T-helper 22 cell (primary cell): ENCODE measurements around the gene SLC6A18.
"Not testable (repeated sequence)": the region's sequence is repeated elsewhere in the genome, so short reads cannot be mapped to it uniquely, and the experiment has no call there.

Experiments used
- DNase-seq: peaks from one replicate; pipeline ENCODE4 v3.0.0-alpha.2; 2020; ENCODE audit warnings: low read depth

Gene SLC6A18

DNA sequence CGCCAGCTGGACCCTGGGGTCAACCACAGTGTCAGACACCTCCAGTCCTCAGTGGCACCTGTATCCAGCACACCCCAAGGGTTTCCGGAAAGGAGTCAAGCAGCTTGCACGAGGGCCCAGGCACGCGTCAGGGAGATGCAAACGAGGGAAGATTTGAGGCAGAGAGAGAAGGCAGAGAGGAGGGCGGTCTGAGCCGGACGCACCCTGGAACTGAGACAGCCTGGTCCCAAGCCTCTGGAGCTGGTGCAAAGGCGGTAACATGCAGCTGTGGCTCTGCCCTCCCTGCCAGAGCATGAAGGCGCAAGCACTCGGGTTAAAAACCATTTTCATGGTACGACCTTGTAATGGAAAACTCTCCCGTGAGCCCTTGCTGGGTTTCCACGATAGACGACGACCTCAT lies 32.2 kb downstream of the SLC6A18 start:
- no peak for DNase-seq

DNA sequence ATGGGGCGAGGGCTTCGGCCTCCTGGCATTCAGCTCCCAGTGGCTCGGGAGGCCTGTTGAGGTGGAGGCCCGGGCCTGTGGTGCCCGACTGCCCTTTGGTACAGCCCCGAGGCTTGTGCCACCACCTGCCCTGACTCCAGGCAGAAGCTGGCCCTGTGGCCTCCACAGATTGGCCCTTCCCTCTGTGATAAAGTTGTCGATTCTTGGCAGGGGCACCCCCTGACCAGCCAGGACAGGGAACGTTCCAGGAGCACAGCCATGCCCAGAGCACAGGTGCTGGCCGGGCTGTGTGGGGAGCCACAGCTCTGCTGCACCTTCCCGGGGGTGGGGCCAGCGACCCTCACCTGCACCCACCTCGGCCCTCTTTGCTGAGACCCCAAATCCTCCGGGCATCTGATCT lies 32.7 kb downstream of the SLC6A18 start:
- no peak for DNase-seq

DNA sequence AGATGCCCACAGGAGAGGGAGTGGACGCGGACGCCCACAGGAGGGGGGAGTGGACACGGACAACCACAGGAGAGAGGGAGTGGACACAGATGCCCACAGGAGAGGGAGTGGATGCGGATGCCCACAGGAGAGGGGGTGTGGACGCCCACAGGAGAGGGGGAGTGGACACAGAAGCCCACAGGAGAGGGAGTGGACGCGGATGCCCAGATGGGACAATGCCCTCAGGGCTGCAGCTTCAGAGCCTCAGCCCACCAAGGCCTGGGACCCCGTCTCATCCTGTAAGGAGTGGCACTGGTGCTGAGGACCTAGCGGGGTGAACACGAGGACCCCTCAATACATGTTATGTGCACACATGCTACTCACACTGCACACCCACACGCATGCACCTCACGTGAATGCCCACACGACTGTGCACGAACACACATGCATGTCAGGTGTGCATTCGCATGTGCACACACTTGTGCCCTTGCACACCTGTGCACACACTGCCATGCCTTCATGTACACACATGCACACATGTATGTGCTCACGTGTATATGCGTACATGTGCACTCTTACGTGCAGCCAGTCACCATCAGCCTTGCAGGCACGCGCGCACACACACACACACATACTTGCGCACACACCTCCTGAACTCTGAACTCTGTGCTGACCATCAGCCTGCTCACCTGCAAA lies 34.8 kb downstream of the SLC6A18 start:
- no peak for DNase-seq

DNA sequence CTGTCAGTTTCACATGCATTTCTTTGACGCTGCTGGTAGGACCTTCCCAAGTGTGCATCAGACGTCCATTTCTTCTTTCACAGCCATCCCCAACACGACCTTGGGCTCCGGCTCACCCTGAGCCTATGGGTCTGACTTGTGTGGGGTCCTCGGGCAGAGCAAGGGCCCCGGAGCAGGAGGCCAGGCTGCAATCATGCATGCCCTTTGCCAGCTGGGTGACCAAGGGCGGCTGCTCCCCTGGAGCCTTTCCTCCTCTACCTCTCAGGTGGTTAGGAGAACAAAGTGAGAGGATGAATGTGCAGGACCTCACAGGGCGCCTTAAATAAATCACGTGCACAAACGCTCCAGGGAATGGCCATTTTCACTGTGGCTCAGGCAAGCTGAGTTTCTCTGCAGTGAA lies 36.5 kb downstream of the SLC6A18 start:
- DNase-seq, result no peak

DNA sequence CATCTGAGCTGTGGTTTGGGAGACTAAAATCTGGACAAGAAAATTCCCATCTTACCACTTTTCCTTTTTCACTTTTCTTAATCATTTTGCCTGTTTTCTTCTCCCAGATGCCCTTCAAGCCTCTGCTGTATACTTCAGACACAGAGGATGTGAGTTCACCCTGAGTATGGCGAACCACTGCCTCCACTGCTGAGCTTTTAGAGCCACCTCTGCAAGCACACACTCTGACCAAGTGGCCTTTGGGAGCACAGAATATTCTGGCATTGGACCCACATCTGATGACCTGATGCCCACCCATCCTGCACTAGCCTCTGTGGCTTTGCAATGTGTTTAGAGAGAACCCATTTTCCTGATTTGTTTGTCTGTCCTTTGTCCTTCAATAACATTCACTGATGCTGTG lies 37.2 kb downstream of the SLC6A18 start:
- no peak for DNase-seq

DNA sequence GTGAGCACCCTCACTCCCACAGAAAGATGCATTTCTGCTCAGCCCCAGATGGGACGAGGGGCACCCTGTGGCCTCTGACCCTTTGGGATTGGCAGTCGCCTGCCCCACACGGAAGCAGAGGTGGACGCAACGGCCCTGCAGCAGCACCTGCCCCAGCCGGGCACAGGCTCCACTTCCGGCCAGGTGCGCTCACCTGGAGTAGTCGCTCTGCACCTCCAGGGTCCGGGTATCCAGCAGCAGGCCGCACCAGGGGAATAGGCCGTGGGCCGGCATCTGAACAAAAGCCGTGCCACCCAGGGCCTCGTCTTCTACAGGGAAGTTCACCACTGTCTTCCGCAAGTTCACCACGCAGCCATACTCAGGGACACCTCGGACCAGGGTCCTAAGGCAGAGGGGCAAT lies 39.0 kb downstream of the SLC6A18 start:
- DNase-seq, result no peak

DNA sequence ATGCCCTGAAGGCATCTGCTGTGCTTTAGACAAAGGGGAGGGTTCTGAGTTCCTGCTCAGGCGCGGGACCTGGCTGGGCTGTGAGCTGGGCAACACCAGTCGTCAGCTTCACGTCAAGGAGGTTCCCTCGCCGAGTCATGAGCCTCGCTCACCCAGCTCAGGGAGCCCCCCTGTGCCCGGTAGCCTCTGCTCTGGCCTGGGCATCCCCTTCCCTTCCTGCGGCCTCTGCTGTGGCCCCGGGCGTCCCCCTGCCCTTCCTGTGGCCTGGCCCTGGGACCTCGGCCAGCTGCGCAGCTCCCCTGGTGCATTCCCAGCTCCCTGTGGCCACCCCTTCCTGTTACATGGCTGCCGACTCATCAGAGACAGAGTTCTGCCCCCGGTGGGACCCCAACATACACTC lies 39.8 kb downstream of the SLC6A18 start:
- DNase-seq, result no peak

DNA sequence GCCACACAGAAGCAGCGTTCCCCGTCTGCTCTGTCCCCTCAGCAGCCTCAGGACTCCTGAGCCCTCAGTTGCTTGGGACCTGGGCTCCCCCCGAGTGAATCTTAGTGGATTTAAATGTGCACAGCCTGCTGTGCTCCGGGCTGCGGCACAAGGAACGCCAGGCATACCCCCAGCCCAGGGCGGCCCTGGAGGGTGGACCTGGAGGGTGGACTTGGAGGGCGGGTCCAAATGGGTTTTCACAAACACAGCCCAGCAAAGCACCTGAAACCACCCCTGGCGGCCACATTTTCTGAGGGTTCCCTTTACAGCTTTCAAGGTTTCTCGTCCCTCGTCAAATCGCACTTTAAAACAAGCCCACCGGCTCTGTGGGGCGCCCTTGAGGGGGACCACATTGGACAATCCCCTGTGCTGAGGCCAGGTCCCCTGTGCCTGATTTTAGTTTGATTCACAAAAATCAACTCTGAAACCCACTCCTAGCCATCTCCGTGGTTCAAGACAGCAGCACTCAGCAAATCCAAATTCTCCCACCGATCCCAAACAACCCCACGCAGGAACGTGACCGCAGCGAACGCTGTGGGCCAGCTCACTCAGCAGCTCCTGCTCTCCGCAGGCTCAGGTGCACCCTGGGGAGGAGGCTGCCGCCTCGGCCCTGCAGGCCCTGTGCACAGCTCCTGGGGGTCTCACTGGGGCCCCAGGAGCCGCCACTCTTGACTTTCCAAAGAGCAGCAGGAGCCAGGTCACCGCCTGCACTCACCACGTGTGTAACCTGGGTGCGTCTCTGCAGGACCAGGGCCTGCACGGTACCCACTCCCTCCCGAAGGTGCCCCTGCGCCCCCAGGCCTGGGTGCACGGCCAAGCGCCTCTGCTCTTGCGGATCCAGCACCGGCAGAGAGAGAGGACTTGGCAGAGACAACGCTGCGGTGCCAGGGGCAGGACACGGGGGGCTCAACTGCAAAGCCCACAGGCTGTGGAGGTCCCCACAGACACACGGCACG lies 40.6 kb downstream of the SLC6A18 start:
- DNase-seq, result no peak

DNA sequence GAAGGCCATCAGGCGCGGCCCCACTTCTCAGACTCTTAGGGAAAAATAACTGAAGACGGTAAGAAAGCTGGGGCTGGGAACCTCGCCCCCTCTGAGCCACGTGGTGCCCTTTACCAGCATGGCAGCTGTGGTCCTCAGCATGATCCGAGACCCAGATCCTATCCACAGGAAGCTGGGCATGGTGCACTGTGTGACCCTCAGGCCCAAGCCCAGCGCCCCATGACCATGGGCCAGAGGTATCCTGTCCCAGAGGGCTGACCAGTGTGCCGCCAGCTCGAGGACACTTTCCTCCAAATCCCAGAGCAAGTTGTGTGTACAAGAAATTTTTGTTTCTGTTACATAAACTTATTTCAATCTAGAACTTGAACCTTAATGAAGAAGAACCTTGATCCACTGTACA lies 41.6 kb downstream of the SLC6A18 start:
- DNase-seq, result no peak

DNA sequence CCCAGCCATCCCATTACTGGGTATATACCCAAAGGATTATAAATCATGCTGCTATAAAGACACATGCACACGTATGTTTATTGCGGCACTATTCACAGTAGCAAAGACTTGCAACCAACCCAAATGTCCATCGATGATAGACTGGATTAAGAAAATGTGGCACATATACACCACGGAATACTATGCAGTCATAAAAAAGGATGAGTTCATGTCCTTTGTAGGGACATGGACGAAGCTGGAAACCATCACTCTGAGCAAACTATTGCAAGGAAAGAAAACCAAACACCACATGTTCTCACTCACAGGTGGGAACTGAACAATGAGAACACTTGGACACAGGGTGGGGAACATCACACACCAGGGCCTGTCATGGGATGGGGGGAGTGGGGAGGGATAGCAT lies 42.3 kb downstream of the SLC6A18 start:
- DNase-seq, result not testable (repeated sequence)

DNA sequence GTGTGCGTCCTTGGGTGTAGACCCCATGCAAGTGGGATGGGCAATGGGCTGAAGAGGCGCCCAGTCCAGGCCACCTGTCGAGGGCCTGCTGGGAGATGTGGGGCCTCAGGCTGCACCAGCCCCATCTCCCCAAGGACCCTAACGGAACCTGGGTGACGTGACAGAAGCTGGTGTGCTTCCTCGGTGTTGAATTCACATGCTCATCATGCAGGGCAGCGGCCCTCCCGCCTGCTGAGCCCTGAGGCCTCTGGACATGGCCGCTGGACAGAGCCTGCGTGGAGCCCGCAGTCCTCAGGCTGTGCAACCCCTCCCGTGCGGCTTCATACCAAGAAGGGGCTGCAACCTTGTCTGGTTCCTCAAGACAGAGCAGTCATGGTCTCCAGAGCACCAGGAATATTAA lies 42.9 kb downstream of the SLC6A18 start:
- no peak for DNase-seq

DNA sequence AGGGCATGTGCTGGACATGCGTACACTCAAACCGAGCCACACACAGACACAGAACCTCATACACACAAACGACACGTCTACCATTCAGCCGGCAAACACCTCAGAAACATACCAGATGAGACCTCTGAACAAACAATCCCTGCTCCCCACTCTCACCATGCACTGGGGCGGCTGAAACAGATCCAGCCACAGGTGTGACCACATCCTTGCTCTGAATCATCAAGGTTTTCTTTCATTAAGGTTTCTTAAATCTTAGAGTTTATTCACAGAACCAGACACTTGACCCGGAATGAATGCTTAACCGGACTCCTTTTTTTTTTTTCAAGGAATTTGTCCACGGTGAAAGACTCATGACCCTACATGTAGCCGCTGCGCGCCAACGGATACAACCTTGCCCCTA lies 43.5 kb downstream of the SLC6A18 start:
- DNase-seq, result peak; percentile 14

DNA sequence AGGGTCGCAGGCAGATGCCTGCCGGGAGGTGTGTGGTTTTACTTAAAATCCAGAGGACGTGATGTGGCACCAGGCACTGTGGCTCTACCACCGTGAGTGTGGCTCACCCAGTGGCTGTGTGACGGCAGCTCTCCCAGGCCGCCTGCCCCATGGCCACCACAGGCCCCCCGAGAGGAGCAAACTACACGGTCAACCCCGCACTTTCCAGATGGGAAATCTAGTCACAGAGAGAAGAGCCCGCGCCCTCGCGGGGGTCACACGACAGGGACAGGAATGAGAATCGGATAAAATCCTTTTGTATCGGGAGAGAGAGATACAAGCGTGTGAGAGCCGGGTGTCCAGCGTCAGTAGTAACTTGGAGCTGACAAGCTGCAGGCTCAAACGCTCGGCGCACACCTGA lies 45.2 kb downstream of the SLC6A18 start:
- DNase-seq, result no peak

DNA sequence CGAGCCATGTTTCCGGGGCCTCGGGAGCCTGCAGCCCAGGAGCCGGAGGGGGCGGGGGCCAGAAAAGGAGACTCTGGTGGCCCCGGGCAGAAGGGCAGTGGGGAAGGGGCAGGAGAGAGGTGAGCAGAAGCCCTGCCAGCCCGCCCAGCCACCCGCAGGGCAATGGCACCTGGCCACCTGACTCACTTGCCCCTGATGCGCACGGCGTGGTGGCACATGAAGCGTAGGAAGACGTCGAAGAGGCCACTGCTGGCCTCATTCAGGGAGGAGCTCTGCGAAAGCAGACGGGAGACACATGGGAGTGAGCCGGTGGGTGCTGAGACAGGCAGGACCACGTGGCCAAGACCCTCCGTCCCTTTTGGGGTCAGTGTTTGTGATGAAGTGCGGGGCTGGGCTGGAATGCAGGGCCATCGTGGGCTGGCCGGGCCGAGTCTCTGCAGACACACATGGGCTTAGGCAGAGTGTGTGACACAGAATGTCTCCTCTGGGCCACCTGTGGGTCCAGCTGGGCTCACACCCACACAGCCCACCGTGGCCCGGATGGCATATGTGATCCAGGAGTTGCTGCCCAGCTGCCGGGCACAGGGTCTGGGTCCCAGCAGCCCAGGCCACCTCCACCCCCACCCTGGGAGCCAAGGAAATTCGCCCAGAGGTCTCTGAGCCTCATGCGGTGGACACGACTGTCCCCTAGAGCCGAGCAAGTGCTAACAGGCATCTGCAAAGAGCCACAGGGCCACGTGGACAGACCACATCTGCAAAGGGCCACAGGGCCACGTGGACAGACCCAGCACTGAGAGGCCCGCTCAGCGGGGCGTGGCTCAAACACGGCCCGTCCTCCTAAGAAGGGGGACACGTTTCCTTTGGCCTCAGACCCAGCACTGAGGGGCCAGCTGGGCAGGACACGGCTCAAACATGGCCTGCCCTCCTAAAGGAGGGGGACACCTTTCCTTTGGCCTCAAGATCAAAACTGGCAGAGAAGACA lies 46.0 kb downstream of the SLC6A18 start:
- no peak for DNase-seq

DNA sequence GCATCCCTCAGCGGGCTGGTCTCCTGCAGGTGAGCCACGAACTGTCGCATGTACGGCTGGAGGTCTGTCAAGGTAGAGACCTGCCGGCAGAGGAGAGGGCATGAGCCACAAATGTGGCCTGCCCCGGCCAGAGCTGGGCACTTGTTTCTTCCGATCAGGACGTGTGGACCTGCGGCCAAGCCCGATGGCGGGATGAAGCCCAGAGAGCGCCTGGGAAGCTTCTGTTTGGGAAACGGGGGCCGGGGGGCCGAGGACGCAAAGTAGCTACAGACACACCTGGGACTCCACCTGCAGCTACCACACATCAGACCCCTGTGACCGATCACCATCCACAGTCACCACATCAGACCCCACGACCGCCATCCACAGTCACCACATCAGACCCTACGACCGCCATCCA lies 47.0 kb downstream of the SLC6A18 start:
- no peak for DNase-seq

DNA sequence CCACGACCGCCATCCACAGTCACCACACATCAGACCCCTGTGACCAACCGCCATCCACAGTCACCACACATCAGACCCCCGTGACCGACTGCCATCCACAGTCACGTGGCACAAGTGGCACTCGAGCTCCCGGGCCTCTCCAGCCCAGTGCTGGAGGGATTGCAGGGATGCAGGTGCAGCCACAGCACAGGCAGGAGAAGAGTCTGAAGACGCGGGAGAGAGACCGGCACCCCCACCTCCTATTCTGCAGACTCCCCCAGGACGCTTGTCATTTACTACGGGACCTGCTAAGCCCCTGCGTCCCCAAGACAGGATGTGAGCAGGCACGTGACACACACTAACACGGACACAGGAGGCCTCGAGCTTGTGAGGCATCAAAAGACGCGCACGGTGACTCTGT lies 48.6 kb downstream of the SLC6A18 start:
- DNase-seq, result no peak

DNA sequence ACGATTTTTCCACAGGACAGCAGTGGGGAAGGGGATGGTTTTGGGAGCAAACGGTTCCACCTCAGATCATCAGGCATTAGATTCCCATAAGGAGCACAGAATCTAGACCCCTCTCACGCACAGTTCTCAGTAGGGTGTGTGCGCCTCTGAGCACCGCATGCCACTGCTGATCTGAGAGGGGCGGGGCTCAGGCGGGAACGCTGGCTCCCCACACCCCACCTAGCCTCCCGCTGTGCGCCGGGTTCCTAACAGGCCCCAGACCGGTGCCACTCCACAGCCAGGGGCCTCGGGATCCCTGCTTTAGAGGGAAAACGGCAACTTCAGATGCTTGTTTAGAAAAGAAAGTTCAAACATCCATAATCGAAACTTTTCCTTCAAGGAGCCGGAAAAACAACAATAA lies 49.3 kb downstream of the SLC6A18 start:
- no peak for DNase-seq

DNA sequence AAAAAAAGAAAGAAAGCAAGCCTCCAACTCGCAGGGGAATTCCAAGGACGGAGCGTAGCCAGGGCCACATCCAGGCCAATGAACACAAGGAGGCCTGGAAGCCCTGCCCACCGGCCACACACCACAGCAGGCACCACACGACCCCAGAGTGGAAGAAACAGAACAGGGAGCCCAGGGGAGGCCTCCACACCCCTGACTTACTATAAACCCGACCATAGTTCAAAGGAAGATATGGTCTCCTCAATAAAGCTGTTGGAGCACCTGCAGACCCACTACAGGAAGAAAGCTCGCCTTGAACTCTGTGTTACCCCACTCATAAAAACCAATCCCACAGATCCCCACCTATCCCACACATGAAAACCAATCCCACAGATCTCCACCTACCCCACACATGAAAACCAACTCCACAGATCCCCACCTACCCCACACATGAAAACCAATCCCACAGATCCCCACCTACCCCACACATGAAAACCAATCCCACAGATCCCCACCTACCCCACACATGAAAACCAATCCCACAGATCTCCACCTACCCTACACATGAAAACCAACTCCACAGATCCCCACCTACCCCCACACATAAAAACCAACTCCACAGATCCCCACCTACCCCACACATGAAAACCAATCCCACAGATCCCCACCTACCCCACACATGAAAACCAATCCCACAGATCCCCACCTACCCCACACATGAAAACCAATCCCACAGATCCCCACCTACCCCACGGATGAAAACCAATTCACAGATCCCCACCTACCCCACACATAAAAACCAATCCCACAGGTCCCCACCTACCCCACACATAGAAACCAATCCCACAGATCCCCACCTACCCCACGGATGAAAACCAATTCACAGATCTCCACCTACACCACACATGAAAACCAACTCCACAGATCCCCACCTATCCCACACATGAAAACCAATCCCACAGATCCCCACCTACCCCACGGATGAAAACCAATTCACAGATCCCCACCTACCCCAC lies 50.5 kb downstream of the SLC6A18 start:
- not testable (repeated sequence) for DNase-seq

DNA sequence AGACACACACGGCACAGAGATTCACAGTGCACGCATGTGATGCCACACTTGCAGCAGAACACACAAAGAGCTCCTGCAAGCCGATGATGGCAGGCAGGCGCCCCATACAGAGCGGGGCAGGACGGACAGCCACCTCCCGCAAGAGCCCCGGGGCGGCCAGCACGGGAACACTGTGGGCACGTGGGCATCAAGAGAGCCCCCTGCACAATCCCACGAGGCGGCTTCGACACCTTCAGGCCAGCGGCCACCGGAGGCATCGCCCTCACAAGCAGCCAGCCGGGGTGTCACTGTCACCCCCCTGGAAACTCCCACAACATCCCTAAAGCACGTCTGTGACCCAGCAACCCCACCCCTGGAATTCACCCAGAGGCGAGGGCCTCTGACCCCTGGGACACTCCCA lies 51.7 kb downstream of the SLC6A18 start:
- DNase-seq, result no peak

DNA sequence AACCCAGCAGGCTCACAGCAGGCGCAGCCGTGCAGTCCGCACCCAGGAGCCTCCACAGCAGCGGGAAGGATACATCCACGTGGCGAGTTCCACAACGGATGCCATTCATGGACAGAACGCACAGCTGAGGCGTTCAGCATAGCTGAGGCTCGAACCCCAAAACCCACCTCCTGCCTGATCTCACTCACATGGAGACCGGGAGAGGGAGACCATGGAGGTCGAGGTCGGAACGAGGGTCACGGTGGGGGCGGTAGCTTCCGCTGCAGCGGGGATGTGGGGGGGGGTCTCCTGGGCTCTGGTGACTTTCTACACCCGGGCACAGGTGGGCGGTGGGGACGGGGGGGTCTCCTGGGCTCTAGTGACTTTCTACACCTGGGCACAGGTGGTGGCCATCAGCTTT lies 52.1 kb downstream of the SLC6A18 start:
- no peak for DNase-seq

DNA sequence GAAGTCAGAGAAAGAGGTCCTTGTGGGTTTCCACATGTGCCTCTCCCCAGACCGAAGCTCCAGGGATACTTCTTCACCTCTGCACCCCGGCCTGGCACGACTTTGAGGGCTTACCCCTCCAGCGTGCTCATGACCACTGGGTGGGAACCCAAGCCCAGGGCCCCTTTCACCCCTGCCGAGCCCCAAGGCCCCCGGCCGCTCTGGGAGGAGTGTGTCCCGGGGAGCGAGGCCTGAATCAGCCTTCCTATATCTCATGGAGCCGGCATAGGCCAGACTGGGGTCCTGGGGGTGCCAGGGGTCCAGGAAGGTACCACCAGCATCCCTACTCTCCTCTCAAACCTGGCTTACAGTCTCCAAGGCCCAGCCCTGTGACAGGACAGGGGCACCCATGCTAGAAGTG lies 52.6 kb downstream of the SLC6A18 start:
- no peak for DNase-seq
